CD14-positive monocyte (primary cell): Measurements from ENCODE around the gene BIN1. TPM values are rescaled to one million over a fixed set of nuclear protein-coding genes. Genes with fewer than 3 reads are reported as not detected.

Source experiments
- DNase-seq, 3 donors: peaks; one replicate each; pipeline ENCODE4 v3.0.0-alpha.2; 2011 to 2022
- H2AFZ ChIP-seq: 2 replicates; pipeline ENCODE4 v1.6.0; 2012; ENCODE audit warnings: mild to moderate bottlenecking, low read depth, low read length, inconsistent platforms; ENCODE audit not compliant: insufficient read depth, poor library complexity, severe bottlenecking
- H3K27ac ChIP-seq, 2 donors: 1 replicate in 1 of 2; 2 replicates in 1 of 2; pipeline ENCODE4 v1.5.1; 2012 to 2013; ENCODE audit warnings: low read length in 2 of 2, control low read depth in 1 of 2, inconsistent platforms in 1 of 2, low read depth in 1 of 2, mild to moderate bottlenecking in 1 of 2
- H3K27me3 ChIP-seq, 2 donors: one replicate each; pipeline versions ENCODE4 v1.6.0 to v1.6.1; 2011 to 2013; ENCODE audit warnings: low read length in 2 of 2; ENCODE audit not compliant: control insufficient read depth in 2 of 2, insufficient read depth in 2 of 2
- H3K36me3 ChIP-seq, 2 donors: replicated peaks in 1 of 2; 1 replicate in 1 of 2; 2 replicates in 1 of 2; pipeline versions ENCODE4 v1.5.1 to v1.6.1; 2012 to 2013; ENCODE audit warnings: low read length in 2 of 2, control low read depth in 1 of 2, inconsistent platforms in 1 of 2, mild to moderate bottlenecking in 1 of 2; ENCODE audit not compliant: insufficient read depth in 2 of 2, control insufficient read depth in 1 of 2
- H3K4me1 ChIP-seq, 2 donors: 1 replicate in 1 of 2; 2 replicates in 1 of 2; pipeline versions ENCODE4 v1.5.1 to v1.6.1; 2012 to 2013; ENCODE audit warnings: low read length in 2 of 2, control low read depth in 1 of 2, inconsistent platforms in 1 of 2, mild to moderate bottlenecking in 1 of 2, moderate library complexity in 1 of 2; ENCODE audit not compliant: insufficient read depth in 2 of 2, control insufficient read depth in 1 of 2
- H3K4me2 ChIP-seq: replicated peaks from 2 replicates; pipeline ENCODE3; 2012; ENCODE audit warnings: low read length, moderate library complexity, mild to moderate bottlenecking; ENCODE audit not compliant: poor library complexity, severe bottlenecking; ENCODE audit errors: extremely low read depth
- H3K4me3 ChIP-seq, 3 experiments: fragments of 200-600 bp in 1 of 3; sonication (generic) in 1 of 3; replicated peaks in 1 of 3; 1 replicate in 2 of 3; 2 replicates in 1 of 3; pipeline ENCODE4 v1.5.1; 2011 to 2013; ENCODE audit warnings: low read length in 3 of 3, mild to moderate bottlenecking in 3 of 3, control low read depth in 2 of 3, low read depth in 2 of 3, inconsistent platforms in 1 of 3, moderate library complexity in 1 of 3
- H3K79me2 ChIP-seq: 2 replicates; pipeline ENCODE4 v1.6.0; 2012; ENCODE audit warnings: mild to moderate bottlenecking, control low read depth, inconsistent platforms, low read length, moderate library complexity; ENCODE audit not compliant: insufficient read depth
- H3K9ac ChIP-seq: 2 replicates; pipeline ENCODE4 v1.6.0; 2017; ENCODE audit warnings: low read length, mild to moderate bottlenecking; ENCODE audit not compliant: insufficient read depth, poor library complexity, severe bottlenecking
- H3K9me3 ChIP-seq, 2 donors: replicated peaks in 1 of 2; 1 replicate in 1 of 2; 2 replicates in 1 of 2; pipeline versions ENCODE4 v1.5.1 to v1.6.1; 2012 to 2013; ENCODE audit warnings: low read length in 2 of 2, control low read depth in 1 of 2; ENCODE audit not compliant: control insufficient read depth in 1 of 2, insufficient read depth in 1 of 2
- H4K20me1 ChIP-seq: 2 replicates; pipeline ENCODE4 v1.6.0; 2012; ENCODE audit warnings: mild to moderate bottlenecking, low read length, control low read depth, moderate library complexity; ENCODE audit not compliant: insufficient read depth
- H3K27ac Mint-ChIP-seq, 7 donors: one replicate each; pipeline ENCODE4 v1.8.0; 2020; ENCODE audit warnings: mild to moderate bottlenecking in 7 of 7, mixed read lengths in 7 of 7, moderate library complexity in 6 of 7, inconsistent platforms in 2 of 7
- H3K27me3 Mint-ChIP-seq, 3 donors: one replicate each; pipeline ENCODE4 v1.8.0; 2021 to 2022; ENCODE audit warnings: low read depth in 3 of 3, mild to moderate bottlenecking in 3 of 3, mixed read lengths in 3 of 3, moderate library complexity in 3 of 3, inconsistent platforms in 1 of 3
- H3K36me3 Mint-ChIP-seq, 2 donors: one replicate each; pipeline ENCODE4 v1.8.0; 2020; ENCODE audit warnings: mixed read lengths in 2 of 2, inconsistent platforms in 1 of 2, mild to moderate bottlenecking in 1 of 2
- H3K4me1 Mint-ChIP-seq: one replicate; pipeline ENCODE4 v1.8.0; 2020; ENCODE audit warnings: mild to moderate bottlenecking, mixed read lengths
- H3K4me3 Mint-ChIP-seq, 2 donors: one replicate each; pipeline ENCODE4 v1.8.0; 2020; ENCODE audit warnings: mild to moderate bottlenecking in 2 of 2, mixed read lengths in 2 of 2, moderate library complexity in 1 of 2
- H3K9me3 Mint-ChIP-seq, 7 donors: one replicate each; pipeline ENCODE4 v1.8.0; 2020 to 2022; ENCODE audit warnings: mixed read lengths in 7 of 7, mild to moderate bottlenecking in 6 of 7, moderate library complexity in 6 of 7, inconsistent platforms in 2 of 7
- CTCF ChIP-seq: fragments of 200-600 bp; IDR thresholded peaks from one replicate; pipeline ENCODE4 v1.8.0; 2022; ENCODE audit warnings: antibody characterized with exemption, mild to moderate bottlenecking
- WGBS: methylation state at CpG from one replicate; pipeline ENCODE4 v1.1.5; 2013; ENCODE audit warnings: missing lambda C conversion rate; ENCODE audit not compliant: insufficient coverage; 5-methylcytosine and 5-hydroxymethylcytosine counted together
- intact Hi-C, 2 donors: fragments of 100-400 bp; cut with micrococcal nuclease; formaldehyde crosslinking; loops; one replicate each; pipeline versions ENCODE4 v1.15.0 to v1.15.1; 2023
- polyA plus RNA-seq, 3 donors: library from polyadenylated mRNA; depleted of rRNA in 1 of 3; unstranded in 2 of 3; stranded (reverse) in 1 of 3; fragments of 300-500 nt in 2 of 3; fragments of >200 nt in 1 of 3; fragmentation: Illumina TruSeq in 2 of 3; gene quantifications; 1 replicate in 2 of 3; 2 replicates in 1 of 3; pipeline ENCODE4 v1.2.3, GENCODE V29; 2012 to 2021

BIN1 gene
- polyA plus RNA-seq, 3 donors, result 3.4 to 7.5 (median 4.1) TPM

GRCh38 chr2:127074358-127074757 lies 32.6 kb downstream of the BIN1 start:
- Mint-ChIP-seq H3K36me3 (peaks cover 2 to 4% of the 10 kb centered on the region in 2 donors), H3K27me3 (peaks cover 1 to 7% (median 6%) of the 10 kb centered on the region in 3 donors), H3K27ac (peak overlapping the region in 5 of 7 donors; percentile 10 to 78 (median 56)), H3K4me3 (no peak overlapping the region), H3K9me3 (no peaks in the 10 kb centered on the region), H3K4me1 (peaks cover 9% of the 10 kb centered on the region)
- H3K36me3 ChIP-seq, result no peaks in the 10 kb centered on the region
- no peak overlapping the region for H3K4me3 ChIP-seq
- no peak overlapping the region for H3K9ac ChIP-seq
- intact Hi-C loops, result loop anchor here in 1 of 2 donors (5.0 to 10.0 kb wide), 2 partner anchors 33 to 220 kb away; partner anchors contain the start of genes BIN1 and ERCC3
- no peaks in the 10 kb centered on the region for H4K20me1 ChIP-seq
- H2AFZ ChIP-seq, result no peak overlapping the region
- no peak overlapping the region for H3K27ac ChIP-seq
- no peak for DNase-seq
- H3K4me2 ChIP-seq, result no peak overlapping the region
- H3K4me1 ChIP-seq, result no peaks in the 10 kb centered on the region
- no peaks in the 10 kb centered on the region for H3K9me3 ChIP-seq
- 83% methylated on average over 2 of the region's 3 CpGs for WGBS
- no peak for TF ChIP-seq CTCF
- no peaks in the 10 kb centered on the region for H3K79me2 ChIP-seq
- no peaks in the 10 kb centered on the region for H3K27me3 ChIP-seq

GRCh38 chr2:127072970-127073369 lies 34.0 kb downstream of the BIN1 start:
- Histone ChIP-seq H3K4me1 (peaks cover under 1 to 3% of the 10 kb centered on the region in 2 donors), H3K9me3 (no peaks in the 10 kb centered on the region), H3K79me2 (no peaks in the 10 kb centered on the region), H3K4me2 (no peak overlapping the region), H3K27me3 (no peaks in the 10 kb centered on the region), H4K20me1 (no peaks in the 10 kb centered on the region), H3K9ac (no peak overlapping the region), H3K4me3 (no peak overlapping the region), H2AFZ (no peak overlapping the region), H3K36me3 (no peaks in the 10 kb centered on the region), H3K27ac (no peak overlapping the region)
- intact Hi-C loops, result loop anchor here in 1 of 2 donors (5.0 to 10.0 kb wide), 2 partner anchors 34 to 222 kb away; partner anchors contain the start of genes BIN1 and ERCC3
- H3K4me1 Mint-ChIP-seq, result peaks cover 12% of the 10 kb centered on the region
- no peak for DNase-seq
- 97% methylated on average over 15 of the region's 15 CpGs for WGBS
- H3K36me3 Mint-ChIP-seq, result peaks cover 6 to 8% of the 10 kb centered on the region in 2 donors
- H3K9me3 Mint-ChIP-seq, result no peaks in the 10 kb centered on the region
- H3K27me3 Mint-ChIP-seq, result peaks cover 3 to 8% (median 5%) of the 10 kb centered on the region in 3 donors
- no peak overlapping the region for H3K27ac Mint-ChIP-seq
- no peak overlapping the region for H3K4me3 Mint-ChIP-seq
- no peak for TF ChIP-seq CTCF
